Activated CD4-positive, alpha-beta memory T cell treated with anti-CD3 and anti-CD28 coated beads for 36 hours (primary cell): ENCODE measurements around the gene PARVB. TPM values are rescaled to one million over a fixed set of nuclear protein-coding genes. Genes with fewer than 3 reads are reported as not detected.
"Not testable (repeated sequence)": the region's sequence is repeated elsewhere in the genome, so short reads cannot be mapped to it uniquely, and the experiment has no call there.

Source experiments
- CTCF ChIA-PET: fragments of 350-600 bp; sonication (Branson Sonifier 250); formaldehyde crosslinking; loops from one replicate; lab custom pipeline; 2021; ENCODE audit warnings: antibody characterized with exemption, inconsistent platforms; lab: Charles Lee
- POLR2A ChIA-PET: fragments of 350-600 bp; sonication (Branson Sonifier 250); formaldehyde crosslinking; loops from one replicate; lab custom pipeline; 2021; ENCODE audit warnings: antibody characterized with exemption; lab: Charles Lee
- DNase-seq: peaks from one replicate; pipeline ENCODE4 v3.0.0-alpha.2; 2020
- H3K27ac Mint-ChIP-seq: one replicate; pipeline ENCODE4 v1.8.0; 2021; ENCODE audit warnings: mixed read lengths
- H3K27me3 Mint-ChIP-seq: one replicate; pipeline ENCODE4 v1.8.0; 2021; ENCODE audit warnings: mixed read lengths
- H3K36me3 Mint-ChIP-seq: one replicate; pipeline ENCODE4 v1.8.0; 2021; ENCODE audit warnings: mixed read lengths
- H3K4me1 Mint-ChIP-seq: one replicate; pipeline ENCODE4 v1.8.0; 2021; ENCODE audit warnings: low read depth, mixed read lengths
- H3K4me3 Mint-ChIP-seq: one replicate; pipeline ENCODE4 v1.8.0; 2021; ENCODE audit warnings: mild to moderate bottlenecking, mixed read lengths
- H3K9me3 Mint-ChIP-seq: one replicate; pipeline ENCODE4 v1.8.0; 2021; ENCODE audit warnings: mixed read lengths
- intact Hi-C: fragments of 100-400 bp; cut with micrococcal nuclease; formaldehyde crosslinking; loops from one replicate; pipeline ENCODE4 v1.15.1; 2023
- total RNA-seq, 2 experiments: library from RNA; stranded (reverse); gene quantifications; one replicate each; pipeline ENCODE4 v1.2.3, GENCODE V29; 2021

PARVB gene
- total RNA-seq, 2 experiments from 2014 or later = 77.8 to 82.8 TPM

- Mint-ChIP-seq H3K9me3 (no peaks in the 10 kb centered on the region), H3K4me3 (no peak overlapping the region), H3K27ac (no peak overlapping the region), H3K36me3 (peaks cover 21% of the 10 kb centered on the region), H3K4me1 (peaks cover 20% of the 10 kb centered on the region), H3K27me3 (no peaks in the 10 kb centered on the region)
- intact Hi-C loops = no loop called here
- CTCF ChIA-PET = interaction anchor here (1.8 kb wide), 1 partner anchor 87 kb away, joined by 7 read pairs; no protein-coding TSS in a partner anchor
- DNase-seq = no peak
- POLR2A ChIA-PET = no interaction called here
Observed at GRCh38 chr22:43999378-43999777, 24.7 kb upstream of the PARVB start.

DNA sequence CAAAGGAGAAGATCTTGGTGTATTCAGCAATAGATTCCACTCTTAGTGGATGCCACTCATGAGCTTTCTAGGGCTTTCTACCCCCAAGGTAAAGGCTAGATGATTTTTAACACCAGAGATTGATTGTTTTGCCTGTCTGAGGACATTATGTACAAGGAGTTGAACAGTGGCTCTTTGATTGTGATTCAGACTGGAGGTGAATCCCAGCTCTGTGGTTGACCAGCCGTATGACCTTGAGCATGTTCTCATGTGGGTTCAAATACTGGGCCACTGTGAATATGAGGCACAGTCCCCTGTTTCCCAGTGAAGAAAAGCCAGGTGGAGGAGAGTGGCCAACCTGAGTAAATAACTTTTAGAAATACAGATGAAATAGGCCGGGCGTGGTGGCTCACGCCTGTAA lies 24.0 kb upstream of the PARVB start:
- intact Hi-C loops = no loop called here
- Mint-ChIP-seq H3K27ac (no peak overlapping the region), H3K36me3 (peaks cover 18% of the 10 kb centered on the region), H3K9me3 (no peaks in the 10 kb centered on the region), H3K4me3 (no peak overlapping the region), H3K4me1 (peaks cover 14% of the 10 kb centered on the region), H3K27me3 (no peaks in the 10 kb centered on the region)
- no peak for DNase-seq
- ChIA-PET POLR2A (no interaction called here), CTCF (interaction anchor here (1.8 kb wide), 1 partner anchor 86 kb away, joined by 7 read pairs; no protein-coding TSS in a partner anchor)

DNA sequence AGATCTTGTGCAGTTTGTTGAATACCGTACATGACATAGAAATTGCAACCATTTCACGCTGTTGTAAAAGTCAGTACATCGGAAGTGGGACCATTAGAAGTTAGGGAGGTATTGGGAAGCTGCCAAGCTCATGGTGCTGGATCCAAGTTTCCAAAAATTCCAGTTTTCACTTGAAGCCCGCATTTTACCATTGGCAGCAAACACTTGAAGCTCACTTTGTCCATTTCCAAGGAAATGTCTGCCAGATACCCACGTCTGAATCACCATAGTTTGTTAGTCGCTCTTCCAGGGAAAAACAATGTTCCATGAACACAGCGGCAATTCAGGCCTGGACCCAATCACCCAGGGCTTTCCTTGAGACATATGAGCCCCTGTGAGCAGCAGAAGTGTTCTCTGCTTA lies 22.6 kb upstream of the PARVB start:
- H3K9me3 Mint-ChIP-seq = peaks cover 2% of the 10 kb centered on the region
- no peak overlapping the region for H3K27ac Mint-ChIP-seq
- H3K36me3 Mint-ChIP-seq = peaks cover 14% of the 10 kb centered on the region
- H3K4me3 Mint-ChIP-seq = no peak overlapping the region
- intact Hi-C loops = no loop called here
- POLR2A ChIA-PET = no interaction called here
- H3K4me1 Mint-ChIP-seq = peaks cover 3% of the 10 kb centered on the region
- no peak for DNase-seq
- no peaks in the 10 kb centered on the region for H3K27me3 Mint-ChIP-seq
- CTCF ChIA-PET = interaction anchor here (1.4 to 3.3 kb wide), 2 partner anchors 9 to 80 kb away, joined by 3 to 17 read pairs; no protein-coding TSS in a partner anchor

GRCh38 chr22:44002324-44002723 lies 21.8 kb upstream of the PARVB start:
- intact Hi-C loops = no loop called here
- Mint-ChIP-seq H3K4me3 (no peak overlapping the region), H3K9me3 (peaks cover 2% of the 10 kb centered on the region), H3K27me3 (no peaks in the 10 kb centered on the region), H3K36me3 (peaks cover 14% of the 10 kb centered on the region), H3K27ac (no peak overlapping the region), H3K4me1 (no peaks in the 10 kb centered on the region)
- ChIA-PET POLR2A (no interaction called here), CTCF (interaction anchor here (1.4 to 3.3 kb wide), 2 partner anchors 9 to 79 kb away, joined by 3 to 17 read pairs; no protein-coding TSS in a partner anchor)
- no peak for DNase-seq

GRCh38 chr22:44002997-44003396 lies 21.1 kb upstream of the PARVB start:
- no peaks in the 10 kb centered on the region for H3K4me1 Mint-ChIP-seq
- CTCF ChIA-PET = interaction anchor here (3.3 kb wide), 1 partner anchor 10 kb away, joined by 17 read pairs; no protein-coding TSS in a partner anchor
- H3K9me3 Mint-ChIP-seq = peaks cover 2% of the 10 kb centered on the region

GRCh38 chr22:44003405-44004103 lies 20.5 kb upstream of the PARVB start:
- Mint-ChIP-seq H3K4me3 (no peak overlapping the region), H3K9me3 (peaks cover 2% of the 10 kb centered on the region), H3K27ac (no peak overlapping the region), H3K27me3 (no peaks in the 10 kb centered on the region), H3K36me3 (peaks cover 9% of the 10 kb centered on the region), H3K4me1 (no peaks in the 10 kb centered on the region)
- intact Hi-C loops = no loop called here
- ChIA-PET CTCF (interaction anchor here (3.3 kb wide), 1 partner anchor 11 kb away, joined by 17 read pairs; no protein-coding TSS in a partner anchor), POLR2A (no interaction called here)
- no peak for DNase-seq

More at GRCh38 chr22:44002997-44003396, 21.1 kb upstream of the PARVB start:
- no peak overlapping the region for H3K27ac Mint-ChIP-seq
- peaks cover 13% of the 10 kb centered on the region for H3K36me3 Mint-ChIP-seq
- intact Hi-C loops = no loop called here
- no peak overlapping the region for H3K4me3 Mint-ChIP-seq
- POLR2A ChIA-PET = no interaction called here
- DNase-seq = no peak
- no peaks in the 10 kb centered on the region for H3K27me3 Mint-ChIP-seq

DNA sequence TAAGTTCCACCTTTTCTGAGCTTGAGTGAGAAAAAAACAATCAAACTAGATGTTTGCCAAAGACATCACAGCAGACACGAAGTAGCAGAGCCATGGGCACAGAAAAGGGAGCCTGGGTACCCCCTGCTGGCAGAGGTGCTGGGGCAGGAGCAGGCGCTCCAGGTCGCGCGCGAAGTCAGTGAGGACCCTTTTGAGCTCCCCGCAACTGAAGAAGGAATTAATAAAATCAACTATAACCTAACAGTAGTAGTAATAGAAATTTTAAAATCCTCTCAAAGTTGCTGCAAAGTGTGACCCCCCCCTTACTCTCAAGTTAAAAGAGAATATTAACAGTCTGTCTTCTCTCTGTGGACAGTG lies 20.0 kb upstream of the PARVB start:
- CTCF ChIA-PET = interaction anchor here (3.3 kb wide), 1 partner anchor 11 kb away, joined by 17 read pairs; no protein-coding TSS in a partner anchor
- intact Hi-C loops = no loop called here
- H3K4me3 Mint-ChIP-seq = no peak overlapping the region
- peaks cover 2% of the 10 kb centered on the region for H3K9me3 Mint-ChIP-seq
- no peaks in the 10 kb centered on the region for H3K4me1 Mint-ChIP-seq
- no peak overlapping the region for H3K27ac Mint-ChIP-seq
- H3K27me3 Mint-ChIP-seq = no peaks in the 10 kb centered on the region
- H3K36me3 Mint-ChIP-seq = peaks cover 3% of the 10 kb centered on the region
- POLR2A ChIA-PET = no interaction called here
- DNase-seq = no peak

- intact Hi-C loops = no loop called here
- no peak for DNase-seq
- Mint-ChIP-seq H3K4me1 (no peaks in the 10 kb centered on the region), H3K4me3 (no peak overlapping the region), H3K27me3 (no peaks in the 10 kb centered on the region), H3K9me3 (peaks cover 2% of the 10 kb centered on the region), H3K27ac (no peak overlapping the region), H3K36me3 (peaks cover 2% of the 10 kb centered on the region)
- CTCF ChIA-PET = interaction anchor here (1.2 to 1.3 kb wide), 2 partner anchors 11 to 12 kb away, joined by 3 read pairs; no protein-coding TSS in a partner anchor
- POLR2A ChIA-PET = no interaction called here
Observed at GRCh38 chr22:44005524-44005923, 18.6 kb upstream of the PARVB start.

- H3K36me3 Mint-ChIP-seq = no peaks in the 10 kb centered on the region
- no peak overlapping the region for H3K4me3 Mint-ChIP-seq
- H3K27me3 Mint-ChIP-seq = no peaks in the 10 kb centered on the region
- H3K27ac Mint-ChIP-seq = no peak overlapping the region
- POLR2A ChIA-PET = no interaction called here
- no peak for DNase-seq
- intact Hi-C loops = no loop called here
- no peaks in the 10 kb centered on the region for H3K4me1 Mint-ChIP-seq
- CTCF ChIA-PET = interaction anchor here (0.9 to 1.4 kb wide), 3 partner anchors 19 to 181 kb away, joined by 3 to 4 read pairs (median 3); no protein-coding TSS in a partner anchor
- H3K9me3 Mint-ChIP-seq = no peaks in the 10 kb centered on the region
Observed at GRCh38 chr22:44012162-44012561, 11.9 kb upstream of the PARVB start.

DNA sequence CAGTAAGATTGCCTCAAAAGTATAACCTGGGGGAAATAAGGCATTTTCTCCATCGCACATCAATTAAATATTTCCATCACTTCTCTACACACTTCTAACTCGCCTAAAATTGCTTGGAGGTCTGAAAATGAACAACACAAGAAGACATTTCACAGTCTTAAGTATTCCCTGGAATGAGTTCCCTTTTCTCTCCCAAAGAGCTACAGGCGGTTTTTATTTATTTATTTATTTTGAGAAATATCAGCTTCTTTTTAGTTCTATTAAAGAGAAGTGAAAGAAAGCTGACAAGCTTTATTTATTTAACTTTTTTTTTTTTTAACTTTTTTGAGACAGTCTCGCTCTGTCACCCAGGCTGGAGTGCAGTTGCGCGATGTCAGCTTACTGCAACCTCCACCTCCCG lies 11.5 kb upstream of the PARVB start:
- no peaks in the 10 kb centered on the region for H3K9me3 Mint-ChIP-seq
- CTCF ChIA-PET = interaction anchor here (0.9 to 1.4 kb wide), 3 partner anchors 19 to 181 kb away, joined by 3 to 4 read pairs (median 3); no protein-coding TSS in a partner anchor
- H3K4me3 Mint-ChIP-seq = no peak overlapping the region
- POLR2A ChIA-PET = no interaction called here
- no peaks in the 10 kb centered on the region for H3K27me3 Mint-ChIP-seq
- H3K27ac Mint-ChIP-seq = no peak overlapping the region
- no peak for DNase-seq
- no peaks in the 10 kb centered on the region for H3K36me3 Mint-ChIP-seq
- H3K4me1 Mint-ChIP-seq = no peaks in the 10 kb centered on the region
- intact Hi-C loops = no loop called here

DNA sequence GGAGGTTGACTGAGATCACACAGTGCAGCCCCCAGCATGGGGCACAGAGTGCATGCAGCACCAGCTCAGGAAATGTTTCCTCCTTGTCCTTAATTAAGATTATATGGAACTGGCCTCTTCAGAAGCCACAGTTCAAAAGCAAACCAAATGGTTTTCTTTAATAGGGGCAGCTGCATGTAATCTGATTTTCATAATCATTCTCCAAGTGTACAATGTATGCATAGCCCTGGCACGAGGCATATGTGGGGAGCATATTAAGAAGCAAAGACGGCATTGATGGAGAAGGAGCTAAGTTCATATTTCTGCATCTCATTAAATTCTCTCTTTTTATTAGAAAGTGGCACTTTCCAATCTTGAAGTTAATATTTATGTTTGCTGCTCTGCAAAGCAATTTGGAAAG lies 9.9 kb upstream of the PARVB start:
- no peaks in the 10 kb centered on the region for H3K36me3 Mint-ChIP-seq
- ChIA-PET POLR2A (no interaction called here), CTCF (interaction anchor here (1.7 kb wide), 1 partner anchor 21 kb away, joined by 8 read pairs; no protein-coding TSS in a partner anchor)
- no peaks in the 10 kb centered on the region for H3K27me3 Mint-ChIP-seq
- intact Hi-C loops = no loop called here
- H3K4me3 Mint-ChIP-seq = no peak overlapping the region
- DNase-seq = no peak
- H3K27ac Mint-ChIP-seq = no peak overlapping the region
- H3K9me3 Mint-ChIP-seq = no peaks in the 10 kb centered on the region
- no peaks in the 10 kb centered on the region for H3K4me1 Mint-ChIP-seq

GRCh38 chr22:44016586-44016985 lies 7.5 kb upstream of the PARVB start:
- DNase-seq, POLR2A ChIA-PET, H3K9me3 Mint-ChIP-seq, CTCF ChIA-PET, H3K4me1 Mint-ChIP-seq, H3K36me3 Mint-ChIP-seq, intact Hi-C loops, H3K27me3 Mint-ChIP-seq, H3K4me3 Mint-ChIP-seq, H3K27ac Mint-ChIP-seq: not testable (repeated sequence)
